Hematopoietic multipotent progenitor cell (in vitro differentiated cells): Measurements from ENCODE around the gene GPR87. TPM values are rescaled to one million over a fixed set of nuclear protein-coding genes. Genes with fewer than 3 reads are reported as not detected.

Experiments used
- DNase-seq, 3 donors: peaks; one replicate each; pipeline ENCODE4 v3.0.0-alpha.2; 2011 to 2015; ENCODE audit warnings: low read depth in 2 of 3, low spot score in 2 of 3
- total RNA-seq: library from RNA; depleted of rRNA; stranded (reverse); fragments of >200 nt; gene quantifications from one replicate; pipeline ENCODE4 v1.2.3, GENCODE V29; 2012

GPR87 gene, protein sequence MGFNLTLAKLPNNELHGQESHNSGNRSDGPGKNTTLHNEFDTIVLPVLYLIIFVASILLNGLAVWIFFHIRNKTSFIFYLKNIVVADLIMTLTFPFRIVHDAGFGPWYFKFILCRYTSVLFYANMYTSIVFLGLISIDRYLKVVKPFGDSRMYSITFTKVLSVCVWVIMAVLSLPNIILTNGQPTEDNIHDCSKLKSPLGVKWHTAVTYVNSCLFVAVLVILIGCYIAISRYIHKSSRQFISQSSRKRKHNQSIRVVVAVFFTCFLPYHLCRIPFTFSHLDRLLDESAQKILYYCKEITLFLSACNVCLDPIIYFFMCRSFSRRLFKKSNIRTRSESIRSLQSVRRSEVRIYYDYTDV
- not detected for total RNA-seq

DNA sequence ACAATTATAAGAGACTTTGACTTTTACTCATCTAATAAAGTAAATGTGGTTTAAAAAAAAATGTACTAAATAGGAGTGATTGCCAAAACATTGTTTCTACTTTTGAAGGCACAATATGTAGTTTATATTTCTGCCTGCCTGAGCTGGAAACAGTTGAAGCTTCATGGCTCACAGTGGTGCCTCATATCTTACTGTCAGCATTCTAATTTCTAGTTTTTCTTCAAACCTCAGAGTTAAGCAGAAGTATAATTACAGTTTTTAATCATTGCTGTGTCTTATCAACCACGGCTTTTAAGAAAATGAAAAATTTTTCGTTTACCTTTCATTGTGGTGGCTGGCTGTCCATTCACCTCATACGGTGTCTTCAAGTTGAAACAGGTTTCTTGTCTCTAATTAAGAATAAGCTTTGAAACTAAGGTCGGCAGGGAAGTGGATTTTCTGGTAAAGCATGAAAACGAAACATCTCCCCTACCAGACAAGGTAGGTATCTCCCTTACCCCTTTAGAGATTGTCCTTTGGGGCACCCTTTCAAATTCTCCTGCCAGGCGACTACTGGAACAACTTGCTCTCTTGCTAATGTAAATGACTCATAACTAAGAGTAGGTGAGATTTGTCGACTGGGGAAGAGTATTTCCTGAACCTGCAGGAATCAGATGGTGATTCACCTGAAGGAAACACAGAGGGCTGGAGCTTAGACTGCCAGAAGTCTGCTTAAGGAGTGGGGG, at the start of gene GPR87:
Gene GPR87 (minus strand): TSS at position 554 of the 725 bp plus-strand sequence. CDS start 16,720 bp downstream, outside the sequence.
- no peak for DNase-seq

DNA sequence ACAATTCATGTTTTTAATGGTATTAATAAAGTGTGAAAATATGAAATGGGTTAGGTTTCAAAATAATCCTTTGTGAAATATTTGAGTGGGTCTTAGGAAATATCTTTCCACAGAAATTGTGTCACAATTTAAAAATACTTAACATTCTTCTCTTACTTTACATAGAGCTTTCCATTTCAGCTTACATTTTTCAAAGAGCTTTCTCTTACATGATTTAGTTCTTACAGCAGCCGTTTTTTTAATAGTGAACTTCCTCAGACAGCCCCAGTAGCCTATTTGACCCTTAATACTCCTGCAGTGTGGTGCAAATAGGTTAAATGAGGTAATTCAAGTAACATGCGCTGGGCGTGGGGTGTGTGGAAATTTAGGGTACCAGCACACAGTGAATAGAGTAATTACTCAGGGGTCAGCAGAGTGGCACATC, 46.1 kb upstream of the GPR87 start:
- DNase-seq: no peak

DNA sequence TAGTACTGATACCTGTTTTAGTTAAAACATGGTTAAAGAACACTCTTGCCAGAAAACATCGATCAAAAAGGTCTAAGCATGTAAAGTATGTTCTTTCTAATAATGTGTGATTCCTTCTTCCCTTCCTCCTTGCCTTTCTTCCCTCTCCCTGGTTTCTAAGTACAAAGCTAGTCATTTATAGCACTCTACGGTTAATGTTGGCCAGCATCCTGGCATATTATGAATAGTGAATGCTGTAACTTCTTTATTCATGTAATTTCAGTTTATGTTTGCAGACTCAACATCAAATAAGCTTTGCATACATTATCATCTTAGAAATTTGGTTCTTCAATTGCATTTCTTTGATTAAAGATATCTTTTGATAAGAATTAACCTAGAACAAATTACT, 40.8 kb upstream of the GPR87 start:
- DNase-seq: no peak

DNA sequence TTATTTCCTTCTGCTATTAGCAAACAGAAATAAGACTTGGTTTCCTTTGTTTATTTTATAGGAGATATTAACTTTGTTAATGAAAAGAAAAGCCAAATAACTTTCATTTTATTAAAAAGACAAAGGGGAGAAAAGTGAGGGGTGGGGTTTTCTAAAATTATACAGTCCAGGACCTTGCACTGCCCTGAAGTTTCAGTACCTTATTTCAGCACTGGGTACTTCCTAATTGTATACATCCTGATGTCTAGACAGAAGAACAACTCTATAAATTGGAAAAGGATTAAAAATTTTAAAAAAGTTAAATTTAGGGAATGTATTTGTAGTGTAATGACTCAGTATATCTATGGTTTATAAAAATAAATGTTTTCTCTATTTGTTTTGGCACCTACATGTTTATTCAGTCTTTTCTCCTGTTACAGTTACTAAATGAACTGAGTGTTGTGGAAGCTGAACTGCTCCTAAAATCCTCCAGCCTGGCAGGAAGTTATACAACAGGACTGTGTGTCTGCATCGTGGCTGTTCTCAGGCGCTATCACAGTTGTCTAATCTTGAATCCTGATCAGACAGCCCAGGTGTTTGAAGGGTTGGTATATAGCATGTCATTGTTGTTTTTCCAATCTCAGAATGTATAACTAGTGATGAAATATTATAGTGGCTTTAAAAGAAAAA, 40.3 kb upstream of the GPR87 start:
- no peak for DNase-seq

DNA sequence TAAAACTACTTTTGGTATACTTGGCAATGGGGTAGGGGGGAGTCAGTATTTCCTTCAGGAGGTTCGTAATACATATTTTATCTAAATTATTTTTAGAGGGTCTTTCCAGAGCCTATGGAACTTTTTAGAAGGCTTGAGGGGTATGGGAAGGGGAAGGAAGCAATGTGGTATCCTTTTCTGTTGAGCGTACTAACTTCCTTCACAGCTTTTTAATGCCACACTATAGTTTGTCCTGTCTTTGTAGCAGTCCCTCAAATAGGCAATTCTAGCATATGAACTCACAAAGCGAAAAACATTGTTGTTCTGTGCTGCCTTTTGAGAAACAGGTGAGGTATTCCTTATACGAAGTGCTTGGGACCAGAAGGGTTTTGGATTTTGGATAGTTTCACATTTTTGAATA, 35.0 kb upstream of the GPR87 start:
- DNase-seq: no peak

DNA sequence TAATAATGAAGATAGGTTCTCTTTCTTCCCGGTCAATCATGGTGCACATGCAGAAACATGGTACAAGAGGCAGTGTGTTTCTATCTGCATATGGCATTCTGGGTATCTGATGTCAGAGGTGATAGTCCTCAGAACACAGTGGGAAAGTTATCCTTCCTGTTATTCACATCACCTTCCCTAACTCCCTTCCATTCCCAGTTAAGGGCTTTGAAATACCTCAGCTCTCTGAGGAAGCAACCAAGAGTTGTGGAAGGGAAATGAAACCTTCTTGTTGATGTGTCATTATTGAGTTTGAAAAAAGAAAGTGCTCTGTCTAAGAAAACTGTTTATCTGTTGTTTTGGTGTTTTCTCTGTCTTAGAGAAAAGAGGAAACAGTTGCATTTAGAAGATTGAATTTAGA, 34.6 kb upstream of the GPR87 start:
- peak in 1 of 3 donors; percentile 42 for DNase-seq

DNA sequence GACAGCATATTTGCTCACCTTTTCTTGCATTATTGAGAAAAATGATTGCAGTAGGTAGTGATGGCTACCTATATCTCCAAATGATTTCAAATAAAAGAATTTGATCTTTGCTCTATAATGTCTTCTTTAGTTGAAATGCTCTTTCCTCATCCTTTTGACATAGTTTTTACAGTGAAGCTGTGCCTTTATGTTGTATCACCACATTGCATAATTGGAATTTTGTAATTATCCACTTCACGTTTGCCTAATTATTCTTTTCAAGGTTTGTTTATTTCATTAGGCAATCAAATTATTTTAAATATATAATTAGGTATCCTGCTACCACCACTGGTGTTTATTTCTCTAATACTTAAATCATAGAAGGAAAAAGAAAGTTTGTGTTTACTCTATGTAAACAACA, 34.0 kb upstream of the GPR87 start:
- DNase-seq: no peak

DNA sequence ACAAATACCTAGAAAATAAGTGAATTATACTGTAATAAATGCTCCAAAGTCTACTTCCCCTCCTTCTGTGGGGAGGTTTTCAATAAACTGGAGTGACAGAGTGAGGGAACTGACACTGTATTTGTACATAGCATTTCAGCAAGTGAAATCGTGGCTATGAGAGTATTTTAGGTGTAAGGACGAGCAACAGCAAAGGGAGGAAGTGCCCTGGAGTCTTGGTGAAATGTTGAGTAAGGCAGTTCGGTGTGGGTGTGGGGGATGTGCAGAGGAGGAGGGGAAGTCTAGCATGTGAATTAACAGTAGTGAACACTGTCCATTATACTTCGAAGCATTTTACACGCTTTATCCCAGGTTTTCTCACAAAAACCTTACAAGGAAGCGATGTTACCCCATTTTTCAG, 30.8 kb upstream of the GPR87 start:
- DNase-seq: peak in 1 of 3 donors; percentile 60

DNA sequence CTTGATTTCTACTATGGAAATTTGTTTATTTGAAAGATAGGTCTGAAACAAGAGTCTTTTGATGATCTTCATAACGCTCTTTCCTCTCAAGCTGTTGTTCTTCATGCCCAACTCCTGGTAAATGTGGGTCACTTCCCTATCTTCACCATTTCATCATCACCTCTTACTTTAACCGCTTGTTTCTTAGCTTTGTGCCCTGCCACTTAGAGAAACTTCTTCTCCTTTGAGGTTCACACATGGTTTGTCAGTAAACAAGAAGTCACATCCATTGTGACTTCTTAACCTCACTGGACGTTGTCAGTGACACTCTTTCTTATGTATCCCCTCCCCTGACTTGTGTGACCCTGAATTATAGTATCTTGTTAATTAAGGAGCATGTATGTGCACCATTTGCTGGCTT, 29.7 kb upstream of the GPR87 start:
- peak in 1 of 3 donors; percentile 45 for DNase-seq

DNA sequence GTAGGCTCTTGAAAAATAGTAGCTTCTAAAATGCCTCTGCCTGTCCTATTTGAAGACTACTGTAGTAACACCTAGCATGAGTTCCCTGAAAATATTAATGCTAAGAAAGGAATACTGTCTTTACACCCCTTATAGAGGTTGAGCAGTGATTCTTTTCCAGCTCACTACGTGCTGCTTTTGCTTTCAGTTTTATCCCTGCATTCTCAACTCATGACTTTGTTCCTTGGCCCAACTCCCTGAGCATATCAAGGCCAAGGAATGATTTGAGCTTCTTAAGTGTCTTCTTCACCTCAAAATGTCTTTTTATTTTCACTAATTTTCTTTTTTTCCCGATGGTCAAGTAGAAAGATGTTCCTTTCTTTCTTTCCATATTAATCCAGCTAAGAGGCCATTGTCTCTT, 29.2 kb upstream of the GPR87 start:
- no peak for DNase-seq

DNA sequence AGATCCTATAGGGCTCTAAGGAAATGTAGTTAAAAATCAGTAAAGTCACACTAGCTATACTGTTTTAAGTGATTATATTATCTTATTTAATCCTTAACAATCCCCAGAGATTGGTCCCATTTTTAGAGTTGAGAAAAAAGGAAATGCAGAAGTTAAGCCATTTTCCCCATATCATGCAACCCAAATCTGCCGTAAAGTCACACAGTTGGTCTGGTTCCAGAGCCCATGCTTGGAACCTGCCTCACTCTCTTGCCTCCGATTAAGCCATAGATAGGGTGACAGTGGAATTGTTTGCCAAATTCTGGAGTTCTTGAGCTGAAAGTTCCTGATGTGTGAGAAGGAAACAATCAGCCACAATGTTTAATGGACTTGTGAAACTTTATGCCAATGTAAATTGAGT, 15.1 kb upstream of the GPR87 start:
- no peak for DNase-seq

DNA sequence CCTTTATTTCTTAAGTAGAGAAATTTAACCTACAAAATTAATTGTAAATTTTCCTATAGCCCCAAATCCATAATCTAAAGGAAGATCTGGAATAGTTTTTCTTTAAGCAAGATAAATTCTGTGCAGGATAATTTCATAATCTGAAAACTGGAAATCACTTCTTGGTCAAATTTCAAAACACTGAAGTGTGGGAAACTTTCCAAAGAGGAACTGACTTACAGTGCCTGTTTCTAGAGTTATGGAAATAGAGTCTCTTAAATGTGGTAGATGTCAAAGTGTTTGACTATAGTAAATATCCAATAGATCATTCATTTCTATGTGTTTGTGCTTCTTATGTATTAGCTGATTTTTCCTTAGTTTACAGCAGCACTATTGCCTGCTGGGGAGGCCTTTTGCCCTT, 14.3 kb upstream of the GPR87 start:
- no peak for DNase-seq

DNA sequence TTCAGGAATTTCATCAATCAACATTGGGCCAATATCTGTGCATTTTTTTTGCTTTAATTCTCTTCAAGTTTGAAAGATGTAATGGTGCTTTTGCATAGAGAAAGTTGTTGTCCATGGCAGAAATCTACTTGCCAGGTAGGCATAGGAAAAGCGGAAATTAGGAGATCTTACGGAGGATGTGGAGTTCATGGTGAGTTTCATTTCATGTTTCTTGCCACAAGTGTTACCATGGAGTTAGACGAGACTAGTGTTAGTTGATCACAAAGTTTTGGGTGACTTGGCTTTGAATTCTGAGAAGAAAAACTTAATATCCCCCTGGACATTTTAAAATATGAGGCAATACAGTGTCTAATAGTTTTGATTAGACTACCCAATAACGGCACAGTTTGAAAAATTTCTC, 13.8 kb upstream of the GPR87 start:
- no peak for DNase-seq

DNA sequence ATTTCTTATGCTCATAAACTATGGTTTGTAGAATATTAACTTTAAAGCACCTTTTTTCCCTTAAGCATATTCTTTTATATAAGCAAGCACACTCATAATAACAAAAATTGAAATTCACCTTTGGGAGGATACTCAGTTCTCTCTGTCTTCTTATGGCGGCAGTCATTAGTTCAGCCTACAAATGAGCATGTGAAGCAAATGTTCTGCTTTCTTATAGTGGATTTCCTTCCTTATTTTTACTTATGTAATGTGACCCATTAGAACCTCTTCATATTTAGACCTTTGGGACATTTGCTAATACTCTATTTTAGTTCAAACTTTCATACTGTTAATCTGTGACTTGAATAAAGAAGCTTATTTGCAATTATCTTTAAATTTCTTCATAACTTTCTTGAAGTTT, 12.7 kb upstream of the GPR87 start, which contains the start of gene P2RY13:
Gene P2RY13 (minus strand): TSS at position 187 of the 400 bp plus-strand sequence. CDS start 21 bp downstream, at position 166.
- DNase-seq: no peak

DNA sequence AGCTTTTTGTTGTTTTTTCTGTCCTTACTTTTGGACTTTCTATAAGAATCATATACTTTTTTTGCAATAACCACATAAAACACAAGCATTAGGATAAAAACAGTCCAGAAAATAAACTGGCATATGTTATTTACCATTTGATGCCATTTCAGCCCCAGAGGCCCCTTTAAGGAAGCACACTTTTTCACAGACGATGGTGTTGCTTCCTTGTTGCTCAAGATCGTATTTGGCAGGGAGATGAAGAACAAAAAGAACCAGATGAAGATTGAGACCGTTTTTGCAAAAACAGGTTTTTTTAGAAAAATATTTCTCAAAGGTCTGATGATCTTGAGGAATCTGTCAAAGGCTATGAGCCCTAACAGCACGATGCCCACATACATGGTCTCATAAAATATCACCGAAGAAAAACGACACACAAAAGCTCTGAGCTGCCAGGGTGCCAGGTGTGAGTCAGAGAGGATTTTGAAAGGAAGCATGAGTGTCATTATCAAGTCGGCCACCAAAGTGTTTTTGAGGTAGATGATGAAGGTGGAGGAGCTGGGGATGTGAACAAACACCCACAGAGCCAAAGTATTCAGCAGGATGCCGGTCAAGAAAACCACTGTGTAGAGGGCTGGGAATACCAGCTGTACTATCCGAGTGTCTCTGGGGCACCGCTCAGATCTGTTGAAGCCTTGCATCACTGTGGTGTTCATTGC, 11.8 kb upstream of the GPR87 start:
- peak in 2 of 3 donors; percentile 62 to 66 for DNase-seq

DNA sequence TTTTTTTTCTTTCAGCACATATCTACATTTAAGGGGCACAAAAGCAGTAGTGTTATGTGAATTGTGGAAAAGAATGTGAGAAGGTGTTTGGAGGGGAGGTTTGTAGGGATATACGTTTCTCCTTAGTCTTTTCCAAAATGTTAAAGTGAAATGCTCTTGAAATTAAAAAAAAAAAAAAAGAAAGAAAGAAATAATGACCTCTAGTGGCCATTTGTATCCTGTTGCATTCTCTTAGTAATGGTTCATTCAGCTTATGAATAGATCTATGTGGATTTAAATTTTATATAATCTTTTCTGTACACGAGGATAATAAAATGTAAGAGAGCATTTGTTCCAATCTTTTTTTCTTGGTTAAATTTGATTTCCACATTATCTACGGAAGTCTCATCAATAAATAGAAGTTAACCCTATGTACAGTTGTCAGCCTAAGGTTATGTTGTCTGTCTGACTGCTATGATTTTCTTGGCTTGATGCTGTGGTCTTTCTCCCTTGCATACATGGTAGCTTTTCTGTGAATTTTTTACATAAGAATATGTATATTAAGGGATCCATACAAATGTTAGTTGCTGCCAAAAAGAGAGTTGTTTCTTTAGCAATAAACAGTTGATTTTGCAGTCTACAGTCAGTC, 11.1 kb upstream of the GPR87 start:
- peak in 1 of 3 donors; percentile 54 for DNase-seq

DNA sequence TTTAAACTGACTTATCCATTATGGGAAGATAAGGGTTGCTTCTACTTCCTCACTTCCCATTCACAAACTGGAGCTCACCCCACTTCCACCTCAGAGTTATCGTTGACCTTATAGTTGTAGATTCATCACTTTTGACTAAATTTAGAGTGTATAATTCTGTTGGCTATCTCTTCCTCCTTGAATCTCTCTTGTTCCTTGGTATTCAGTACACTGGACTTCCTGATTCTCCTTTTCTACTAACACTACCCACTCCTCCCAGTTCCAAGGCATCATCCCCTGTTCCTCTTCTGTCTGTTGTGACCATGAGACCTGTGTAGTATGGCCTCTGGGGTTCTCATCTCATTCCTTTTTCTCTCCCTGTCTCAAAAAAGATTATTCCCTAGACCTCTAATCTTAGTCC, 5.9 kb upstream of the GPR87 start:
- no peak for DNase-seq

DNA sequence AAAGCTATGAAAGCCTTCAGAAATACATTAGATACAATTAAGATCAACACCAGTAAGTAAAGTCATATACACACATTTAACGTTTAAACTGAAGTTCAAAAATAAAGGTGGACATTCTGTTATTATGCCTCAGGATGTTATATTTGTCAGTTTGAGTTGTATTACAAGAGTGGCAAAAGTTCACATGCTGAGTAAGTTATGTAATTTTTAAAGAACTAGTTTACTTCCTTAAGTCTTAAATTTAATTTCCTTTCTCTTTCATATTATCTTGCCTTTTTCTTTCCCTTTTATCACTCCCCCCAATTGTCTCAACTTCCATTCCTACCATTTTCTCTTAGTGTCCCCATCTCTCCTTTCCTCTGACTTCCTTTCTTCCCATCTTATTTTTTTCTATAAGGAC, 4.9 kb upstream of the GPR87 start:
- DNase-seq: no peak

DNA sequence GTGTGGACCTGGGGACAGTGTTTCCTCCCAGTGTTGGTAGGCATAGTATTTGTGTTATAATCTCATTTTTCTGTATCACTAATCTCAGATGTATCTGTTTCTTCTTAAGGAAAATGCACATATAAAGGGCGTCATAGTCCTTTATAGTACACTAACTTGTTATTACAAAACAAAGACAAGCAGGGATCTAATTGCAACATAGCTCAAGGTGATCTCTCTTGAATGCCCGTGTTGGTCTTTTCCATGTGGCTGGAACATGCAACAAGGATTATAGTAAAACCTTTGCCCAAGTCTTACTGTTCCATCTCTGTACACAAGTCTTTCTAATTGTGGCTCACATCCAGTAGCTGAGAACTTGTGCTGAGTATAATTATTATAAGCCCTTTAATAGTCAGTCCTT, 3.5 kb upstream of the GPR87 start:
- DNase-seq: no peak

DNA sequence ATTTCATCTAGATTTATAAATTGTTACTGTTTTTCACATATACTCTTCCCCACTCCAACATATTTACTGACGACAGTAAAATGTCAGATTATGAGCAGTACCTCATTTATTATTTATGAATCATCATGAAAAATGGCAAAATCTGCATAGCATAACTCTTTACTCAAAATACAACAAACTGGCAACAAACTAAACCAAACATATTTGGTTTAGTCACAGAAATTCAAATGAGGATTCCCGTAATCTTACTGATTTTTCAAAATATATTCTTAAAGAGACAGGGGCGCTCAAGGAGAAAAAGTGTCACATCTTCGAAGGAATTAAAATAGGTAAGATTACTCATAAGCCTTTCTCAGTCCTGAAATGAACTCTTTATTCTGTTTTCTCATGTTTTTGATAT, 3.0 kb upstream of the GPR87 start:
- no peak for DNase-seq
